NK-92 treated with Interleukin-12 subunit alpha and Interleukin-12 subunit beta, amount 100 ng/mL, for 24 hours (cell line): Measurements from ENCODE around the gene ZIC2.
"Not testable (repeated sequence)": the region's sequence is repeated elsewhere in the genome, so short reads cannot be mapped to it uniquely, and the experiment has no call there.

Experiments
- DNase-seq: peaks from one replicate; lab custom pipeline; 2025; lab: John Stamatoyannopoulos, UW

ZIC2 gene

DNA sequence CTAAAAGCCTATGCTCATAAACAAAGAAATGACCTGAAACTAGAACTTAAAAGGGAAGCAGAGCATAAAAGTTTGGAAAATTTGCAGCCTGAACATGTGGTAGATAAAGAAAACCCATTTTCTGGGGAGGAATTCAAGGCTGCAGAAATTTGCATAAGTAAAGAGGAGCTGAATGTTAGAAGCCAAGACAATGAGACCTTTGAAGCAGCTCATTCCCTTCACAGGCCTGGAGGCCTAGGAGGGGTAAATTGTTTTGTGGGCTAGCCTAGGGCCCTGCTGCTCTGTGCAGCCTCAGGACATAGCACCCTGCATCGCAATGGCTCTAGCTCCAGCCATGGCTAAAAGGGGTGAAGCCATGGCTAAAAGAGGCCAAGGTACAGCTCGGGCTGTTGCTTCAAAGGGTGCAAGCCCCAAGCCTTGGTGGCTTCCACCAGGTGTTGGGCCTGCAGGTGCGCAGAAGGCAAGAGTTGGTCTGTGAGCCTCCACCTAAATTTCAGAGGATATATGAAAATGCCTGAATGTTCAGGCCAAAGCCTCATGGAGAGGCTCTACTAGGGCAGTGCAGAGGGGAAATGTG, 38.3 kb downstream of the ZIC2 start:
- DNase-seq: no peak

DNA sequence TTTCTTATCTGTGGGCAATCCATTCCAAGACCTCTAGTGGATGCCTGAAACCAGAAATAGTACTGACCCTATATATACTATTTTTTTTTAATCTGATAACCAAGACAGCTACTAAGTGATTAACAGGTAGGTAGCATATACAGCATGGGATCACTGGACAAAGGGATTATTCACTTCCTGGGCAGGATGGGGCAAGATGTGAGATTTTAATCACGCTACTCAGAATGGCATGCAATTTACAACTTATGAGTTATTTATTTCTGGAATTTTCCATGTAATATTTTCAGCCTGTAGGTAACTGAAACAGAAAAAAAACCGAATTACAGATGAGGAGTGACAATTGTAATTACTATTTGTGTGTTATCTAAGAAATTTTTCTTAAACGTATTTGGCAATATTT, 41.2 kb downstream of the ZIC2 start:
- DNase-seq: no peak

DNA sequence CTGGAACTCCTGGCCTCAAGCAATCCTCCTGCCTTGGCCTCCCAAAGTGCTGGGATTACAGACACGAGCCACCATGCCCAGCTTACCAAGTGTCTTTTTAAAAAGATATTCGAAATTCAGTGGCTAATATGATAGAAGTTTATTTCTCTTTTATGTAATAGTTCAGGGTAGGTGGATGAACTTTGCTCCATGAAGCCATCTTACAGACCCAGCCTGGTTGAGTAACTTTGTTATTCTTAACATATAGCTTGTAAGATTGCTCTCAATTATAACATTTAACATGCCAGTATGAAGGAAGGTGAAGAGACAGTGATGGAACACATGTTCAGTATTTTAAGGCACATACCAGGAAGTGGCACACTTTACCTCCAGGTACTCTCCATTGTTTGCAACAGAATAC, 42.4 kb downstream of the ZIC2 start:
- DNase-seq: no peak

GRCh38 chr13:100029933-100030332, 48.3 kb downstream of the ZIC2 start:
- no peak for DNase-seq

- DNase-seq: not testable (repeated sequence)
These were observed 51.1 kb downstream of the ZIC2 start for GRCh38 chr13:100032642-100033041.

GRCh38 chr13:100035936-100036335, 54.4 kb downstream of the ZIC2 start:
- DNase-seq: no peak
